ENCODE measurements around the gene ENO2.

- TF ChIP-seq EZH2 (optimal IDR thresholded peaks at IDR 0.05; ENCODE audit: low read depth, low read length) (no peak), EZH2phosphoT487 (IDR thresholded peaks at IDR 0.05; ENCODE audit: low read length) (no peak)
These were observed 40.1 kb downstream of the ENO2 start for GRCh38 chr12:6954316-6955107.

All from MM.1S (cell line).